Ovary (tissue), 3 donors: ENCODE data around the gene AMMECR1.

Experiments used
- POLR2A ChIP-seq: fragments of 450-650 bp; IDR thresholded peaks from one replicate; pipeline ENCODE4 v1.6.1; 2017; ENCODE audit warnings: antibody characterized with exemption, mild to moderate bottlenecking, moderate library complexity
- TF ChIP-seq, protein P1 (sequence below), 3 donors: fragments of 450-650 bp in 2 of 3; fragments of 200-600 bp in 1 of 3; IDR thresholded peaks; one replicate each; pipeline versions ENCODE4 v1.5.1 to v1.8.0; 2016 to 2022; ENCODE audit warnings: antibody characterized with exemption in 3 of 3, mild to moderate bottlenecking in 1 of 3
- donor health status: DM: no; HTN: no; CAD: no.

DNA sequence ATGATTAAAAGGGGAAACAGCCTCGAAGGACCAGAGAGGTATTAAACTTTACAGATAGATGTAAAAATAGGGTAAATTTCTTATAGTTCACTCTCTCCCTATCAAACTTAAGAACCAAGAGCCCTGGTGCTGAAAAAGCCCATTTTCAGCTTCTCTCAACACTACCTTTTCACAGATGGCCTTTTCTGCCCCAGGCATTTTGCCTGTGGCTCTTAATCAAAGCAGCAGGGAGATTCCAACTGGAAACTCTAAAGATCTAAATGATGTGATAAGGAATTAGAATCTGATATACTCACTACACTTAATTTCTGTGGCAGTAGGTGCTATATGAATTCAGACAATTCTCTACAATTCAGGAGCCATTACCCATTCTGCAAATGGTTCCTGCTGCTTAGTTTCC is 60.0 kb downstream of the AMMECR1 start:
- TF ChIP-seq, protein P1, sequence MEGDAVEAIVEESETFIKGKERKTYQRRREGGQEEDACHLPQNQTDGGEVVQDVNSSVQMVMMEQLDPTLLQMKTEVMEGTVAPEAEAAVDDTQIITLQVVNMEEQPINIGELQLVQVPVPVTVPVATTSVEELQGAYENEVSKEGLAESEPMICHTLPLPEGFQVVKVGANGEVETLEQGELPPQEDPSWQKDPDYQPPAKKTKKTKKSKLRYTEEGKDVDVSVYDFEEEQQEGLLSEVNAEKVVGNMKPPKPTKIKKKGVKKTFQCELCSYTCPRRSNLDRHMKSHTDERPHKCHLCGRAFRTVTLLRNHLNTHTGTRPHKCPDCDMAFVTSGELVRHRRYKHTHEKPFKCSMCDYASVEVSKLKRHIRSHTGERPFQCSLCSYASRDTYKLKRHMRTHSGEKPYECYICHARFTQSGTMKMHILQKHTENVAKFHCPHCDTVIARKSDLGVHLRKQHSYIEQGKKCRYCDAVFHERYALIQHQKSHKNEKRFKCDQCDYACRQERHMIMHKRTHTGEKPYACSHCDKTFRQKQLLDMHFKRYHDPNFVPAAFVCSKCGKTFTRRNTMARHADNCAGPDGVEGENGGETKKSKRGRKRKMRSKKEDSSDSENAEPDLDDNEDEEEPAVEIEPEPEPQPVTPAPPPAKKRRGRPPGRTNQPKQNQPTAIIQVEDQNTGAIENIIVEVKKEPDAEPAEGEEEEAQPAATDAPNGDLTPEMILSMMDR (IDR thresholded peaks at IDR 0.05) = no peak
- TF ChIP-seq POLR2A = no peak
